ENCODE results near the gene GPRC5C.
A peak's percentile ranks its signal among the peaks of the same experiment; 100 is the strongest.

Gene GPRC5C

GRCh38 chr17:74417178-74418045 is 14.5 kb upstream of the GPRC5C start:
- peak; percentile 71 for DNase-seq (ENCODE audit: low spot score)
- TF ChIP-seq CTCF (IDR thresholded peaks at IDR 0.05; ENCODE audit: extremely low read depth, missing control alignments) = no peak

- TF ChIP-seq CTCF (IDR thresholded peaks at IDR 0.05; ENCODE audit: extremely low read depth, missing control alignments) = no peak
- no peak for DNase-seq (ENCODE audit: low spot score)
Observed at GRCh38 chr17:74419928-74420411, 11.9 kb upstream of the GPRC5C start.

- no peak for DNase-seq (ENCODE audit: low spot score)
- TF ChIP-seq CTCF (IDR thresholded peaks at IDR 0.05; ENCODE audit: extremely low read depth, missing control alignments) = no peak
Observed at GRCh38 chr17:74424117-74424516, 7.8 kb upstream of the GPRC5C start.

GRCh38 chr17:74424657-74425056 is 7.2 kb upstream of the GPRC5C start:
- TF ChIP-seq CTCF (IDR thresholded peaks at IDR 0.05; ENCODE audit: extremely low read depth, missing control alignments) = no peak
- DNase-seq (ENCODE audit: low spot score) = peak; percentile 3

- no peak for TF ChIP-seq CTCF (IDR thresholded peaks at IDR 0.05; ENCODE audit: extremely low read depth, missing control alignments)
- DNase-seq (ENCODE audit: low spot score) = no peak
Observed at GRCh38 chr17:74426551-74427047, 5.3 kb upstream of the GPRC5C start.

- no peak for TF ChIP-seq CTCF (IDR thresholded peaks at IDR 0.05; ENCODE audit: extremely low read depth, missing control alignments)
- no peak for DNase-seq (ENCODE audit: low spot score)
Observed at GRCh38 chr17:74427048-74427762, 4.7 kb upstream of the GPRC5C start.

GRCh38 chr17:74427763-74428153 is 4.1 kb upstream of the GPRC5C start:
- TF ChIP-seq CTCF (IDR thresholded peaks at IDR 0.05; ENCODE audit: extremely low read depth, missing control alignments) = no peak
- DNase-seq (ENCODE audit: low spot score) = no peak

Data from GM20000 (cell line).